ENCODE measurements around the gene AMPD2. TPM values are rescaled to one million over a fixed set of nuclear protein-coding genes. Genes with fewer than 3 reads are reported as not detected.
A peak's percentile ranks its signal among the peaks of the same experiment; 100 is the strongest.
"Not testable (repeated sequence)": the region's sequence is repeated elsewhere in the genome, so short reads cannot be mapped to it uniquely, and the experiment has no call there.

AMPD2 gene
- total RNA-seq, 1 experiment from 2014 or later: 47.6 TPM

DNA sequence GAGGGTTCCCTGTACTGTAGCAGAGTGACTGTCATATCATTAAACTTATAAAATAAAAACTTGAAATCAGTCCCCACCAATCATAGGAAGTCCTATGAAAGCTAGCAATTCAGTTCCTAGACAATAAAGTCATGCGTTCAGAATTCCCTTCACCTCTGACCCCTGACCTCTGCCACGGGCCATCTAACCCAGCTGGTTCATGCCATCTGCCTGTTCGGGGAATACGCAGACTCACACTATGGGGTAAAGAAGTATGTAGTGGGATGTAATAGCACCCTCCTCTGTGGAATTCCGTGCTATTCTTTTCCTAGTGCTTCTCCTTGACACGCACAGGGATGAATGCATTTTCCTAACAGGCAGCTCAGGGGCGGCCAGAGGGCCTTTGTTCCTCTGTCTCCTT is 38.3 kb downstream of the AMPD2 start:
- no peak for DNase-seq (ENCODE audit: low read depth in 1 of 2, low spot score in 2 of 2)
- Histone ChIP-seq H3K9me3 (replicated peaks) (no peaks in the 10 kb centered on the region), H3K4me3 (no peak overlapping the region), H3K36me3 (peaks cover 6% of the 10 kb centered on the region; the same call in 1 of the 2 replicates), H3K27ac (no peak overlapping the region), H3K4me1 (replicated peaks) (peaks cover 16% of the 10 kb centered on the region), H3K27me3 (replicated peaks) (no peaks in the 10 kb centered on the region)

DNA sequence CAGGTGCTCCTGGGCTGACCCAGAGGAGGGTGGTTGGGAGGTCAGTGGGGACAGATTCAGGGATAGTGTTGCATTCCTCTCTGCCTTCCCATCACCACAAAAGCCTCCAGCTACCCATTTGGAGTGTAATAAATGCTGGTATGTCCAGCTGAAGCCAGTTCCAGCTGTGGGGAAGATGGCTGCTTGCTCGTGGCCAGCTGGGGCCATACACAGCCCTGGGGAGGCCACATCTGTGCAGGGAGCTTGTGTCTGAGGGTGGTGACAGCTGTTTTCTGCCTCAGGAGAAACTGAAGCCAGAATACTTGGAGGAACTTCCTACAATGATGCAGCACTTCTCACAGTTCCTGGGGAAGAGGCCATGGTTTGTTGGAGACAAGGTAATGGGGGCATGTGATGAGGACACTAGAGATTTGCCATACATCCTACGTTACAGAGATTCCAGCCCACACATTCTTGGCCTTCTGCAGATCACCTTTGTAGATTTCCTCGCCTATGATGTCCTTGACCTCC is 39.0 kb downstream of the AMPD2 start:
- H3K36me3 ChIP-seq: peaks cover 6% of the 10 kb centered on the region; the same call in 1 of the 2 replicates
- DNase-seq (ENCODE audit: low read depth in 1 of 2, low spot score in 2 of 2): no peak

DNA sequence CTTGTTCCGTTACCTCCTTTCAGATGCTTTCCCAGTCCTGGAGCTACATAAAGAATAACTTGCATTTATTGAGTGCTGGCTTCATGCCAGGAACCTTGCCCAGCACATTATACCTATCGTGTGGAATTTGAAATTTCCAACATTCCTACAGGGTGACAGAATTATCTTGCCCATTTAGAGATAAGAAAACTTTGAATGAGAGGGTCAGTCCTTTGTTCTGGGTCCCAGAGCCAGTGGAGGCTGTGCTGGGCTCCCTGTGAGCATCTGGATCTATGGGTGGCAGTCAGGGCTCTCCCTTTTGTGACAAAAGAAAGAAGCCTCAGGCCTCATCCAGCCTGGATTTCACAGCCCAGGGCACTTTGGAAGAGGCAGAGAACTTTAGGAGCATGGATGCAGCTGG is 39.5 kb downstream of the AMPD2 start:
- DNase-seq (ENCODE audit: low read depth in 1 of 2, low spot score in 2 of 2): no peak

More for the DNA sequence above, 39.0 kb downstream of the AMPD2 start:
- peaks cover 17% of the 10 kb centered on the region for H3K4me1 ChIP-seq (replicated peaks)
- H3K9me3 ChIP-seq (replicated peaks): no peaks in the 10 kb centered on the region
- H3K27ac ChIP-seq: no peak overlapping the region
- H3K4me3 ChIP-seq: no peak overlapping the region
- H3K27me3 ChIP-seq (replicated peaks): no peaks in the 10 kb centered on the region

DNA sequence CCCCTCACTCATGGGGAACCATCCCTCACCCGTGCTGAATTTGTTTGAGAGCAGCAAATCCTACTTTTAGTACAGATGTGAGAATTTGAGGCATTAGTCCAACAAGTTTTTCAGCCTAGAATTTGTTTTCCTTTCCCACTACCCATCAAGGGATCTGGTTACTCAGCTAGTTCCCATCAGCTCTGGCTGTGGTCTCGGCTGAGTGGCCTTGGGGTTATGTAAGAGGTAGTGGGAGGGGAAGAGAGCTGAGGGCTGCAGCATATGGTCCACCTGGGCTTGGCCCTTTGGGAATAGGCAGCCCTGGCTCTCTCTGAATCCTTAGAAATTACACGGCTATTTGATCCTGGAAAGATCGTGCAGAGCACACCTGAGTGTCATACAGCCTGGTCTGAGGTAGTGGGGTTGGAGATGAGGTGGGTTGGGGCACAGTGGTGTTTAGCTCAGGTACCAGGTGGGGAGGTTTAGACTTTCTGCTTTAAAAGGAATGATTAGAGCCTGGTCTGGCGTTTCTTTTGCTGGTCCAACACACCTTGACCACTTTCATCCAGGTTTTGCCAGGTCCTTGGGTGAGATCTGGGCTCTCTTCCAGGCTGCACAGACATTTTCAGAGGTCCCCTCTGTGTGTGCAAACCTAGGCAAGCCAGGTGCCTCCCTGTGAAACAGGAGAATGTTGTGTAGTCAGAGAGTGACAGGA is 40.5 kb downstream of the AMPD2 start:
- no peaks in the 10 kb centered on the region for H3K9me3 ChIP-seq (replicated peaks)
- H3K27me3 ChIP-seq (replicated peaks): no peaks in the 10 kb centered on the region
- no peak overlapping the region for H3K27ac ChIP-seq
- no peak overlapping the region for H3K4me3 ChIP-seq
- DNase-seq (ENCODE audit: low read depth in 1 of 2, low spot score in 2 of 2): no peak
- H3K36me3 ChIP-seq: peaks cover 6% of the 10 kb centered on the region; the same call in 1 of the 2 replicates
- peaks cover 17% of the 10 kb centered on the region for H3K4me1 ChIP-seq (replicated peaks)

More for the DNA sequence above, 39.5 kb downstream of the AMPD2 start:
- peaks cover 21% of the 10 kb centered on the region for H3K4me1 ChIP-seq (replicated peaks)
- H3K36me3 ChIP-seq: peaks cover 6% of the 10 kb centered on the region; the same call in 1 of the 2 replicates
- H3K4me3 ChIP-seq: no peak overlapping the region
- no peaks in the 10 kb centered on the region for H3K9me3 ChIP-seq (replicated peaks)
- H3K27ac ChIP-seq: no peak overlapping the region
- no peaks in the 10 kb centered on the region for H3K27me3 ChIP-seq (replicated peaks)

DNA sequence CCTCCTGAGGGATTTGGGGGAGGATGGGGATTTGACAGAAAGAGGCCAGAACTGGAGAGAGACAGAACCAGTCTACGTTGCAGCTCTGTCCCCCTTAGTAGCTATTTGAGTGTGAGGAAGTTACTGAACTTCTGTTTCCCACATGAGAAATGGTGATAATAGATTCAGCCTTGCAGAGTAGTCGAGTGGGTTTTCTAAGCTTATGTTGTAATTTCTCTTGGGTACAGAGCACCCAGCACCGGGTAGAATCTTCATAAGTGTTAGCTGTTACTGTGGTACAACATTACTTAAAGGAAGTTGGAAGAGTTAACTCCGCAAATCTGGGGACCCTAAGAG is 41.0 kb downstream of the AMPD2 start:
- H3K27me3 ChIP-seq (replicated peaks); H3K36me3 ChIP-seq; DNase-seq (ENCODE audit: low read depth in 1 of 2, low spot score in 2 of 2); H3K4me3 ChIP-seq; H3K27ac ChIP-seq; H3K9me3 ChIP-seq (replicated peaks): not testable (repeated sequence)
- peaks cover 12% of the 10 kb centered on the region for H3K4me1 ChIP-seq (replicated peaks)

DNA sequence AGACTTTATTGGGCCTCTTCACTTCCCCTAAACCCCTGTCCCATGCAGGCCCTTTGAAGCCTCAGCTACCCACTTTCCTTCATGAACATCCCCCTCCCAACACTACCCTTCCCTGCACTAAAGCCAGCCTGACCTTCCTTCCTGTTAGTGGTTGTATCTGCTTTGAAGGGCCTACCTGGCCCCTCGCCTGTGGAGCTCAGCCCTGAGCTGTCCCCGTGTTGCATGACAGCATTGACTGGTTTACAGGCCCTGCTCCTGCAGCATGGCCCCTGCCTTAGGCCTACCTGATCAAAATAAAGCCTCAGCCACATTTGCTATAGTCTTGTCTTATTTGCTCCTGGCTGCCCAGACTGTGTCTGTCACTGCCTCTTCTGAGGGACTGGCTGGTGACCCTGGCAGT is 41.8 kb downstream of the AMPD2 start:
- Histone ChIP-seq H3K4me1 (replicated peaks) (peaks cover 8% of the 10 kb centered on the region), H3K4me3 (no peak overlapping the region), H3K27me3 (replicated peaks) (no peaks in the 10 kb centered on the region), H3K36me3 (peaks cover 6% of the 10 kb centered on the region; the same call in 1 of the 2 replicates), H3K9me3 (replicated peaks) (no peaks in the 10 kb centered on the region), H3K27ac (no peak overlapping the region)
- DNase-seq (ENCODE audit: low read depth in 1 of 2, low spot score in 2 of 2): no peak

DNA sequence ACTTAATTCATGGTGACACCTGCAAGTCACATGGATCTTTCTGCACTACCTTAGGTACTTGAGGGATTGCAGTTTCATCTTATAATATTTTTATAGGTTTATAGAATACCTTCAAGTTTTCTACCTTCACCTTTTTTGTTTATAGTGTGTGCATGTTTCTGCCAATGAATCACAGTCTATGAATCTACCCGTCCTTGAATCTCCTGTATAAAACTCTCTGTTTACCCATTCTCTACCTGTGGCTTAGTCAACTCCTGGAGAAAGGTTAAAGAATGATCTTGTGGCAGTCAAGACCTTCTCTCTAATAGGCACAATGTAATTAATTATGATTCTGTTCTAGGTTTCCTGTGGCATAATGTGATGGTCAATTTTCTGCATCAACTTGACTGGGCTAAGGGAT is 45.0 kb downstream of the AMPD2 start:
- no peaks in the 10 kb centered on the region for H3K9me3 ChIP-seq (replicated peaks)
- DNase-seq (ENCODE audit: low read depth in 1 of 2, low spot score in 2 of 2): no peak

DNA sequence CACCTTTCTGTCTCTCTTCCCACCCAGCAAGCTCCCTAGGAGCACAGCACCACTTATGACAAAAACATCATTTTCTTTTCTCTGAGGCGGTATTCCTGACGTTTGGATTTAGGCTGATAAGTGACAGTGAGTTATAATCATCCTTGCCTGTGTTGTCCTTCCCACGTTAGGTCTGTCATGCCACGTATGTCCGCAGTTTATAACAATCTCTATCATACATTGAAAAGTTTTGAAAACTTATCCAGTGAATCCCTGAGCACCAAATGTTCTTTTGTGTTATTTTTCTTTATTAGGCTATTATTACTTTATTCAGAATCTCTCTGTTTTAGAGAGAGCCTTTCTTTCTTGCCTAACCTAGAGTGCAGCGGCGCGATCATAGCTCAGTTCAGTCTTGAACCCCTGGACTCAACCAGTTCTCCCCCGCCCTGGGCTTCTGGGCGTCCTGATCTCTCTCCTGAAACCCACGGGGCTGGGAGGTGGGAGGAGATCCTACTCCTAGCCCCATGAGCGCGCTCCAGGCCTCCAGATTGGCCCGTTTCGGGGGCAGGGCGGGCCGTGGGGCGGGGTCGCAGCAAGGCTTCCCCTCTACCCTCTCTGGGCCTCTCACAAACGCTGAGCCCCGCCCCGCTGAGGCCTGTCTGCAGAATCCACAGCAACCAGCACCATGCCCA is 48.0 kb downstream of the AMPD2 start, which contains the start of gene GSTM2:
Gene GSTM2 (plus strand): TSS at position 606 of the 671 bp plus-strand sequence. CDS start 59 bp downstream, at position 665.
- no peaks in the 10 kb centered on the region for H3K27me3 ChIP-seq (replicated peaks)
- peak; percentile 68 to 90 for DNase-seq (ENCODE audit: low read depth in 1 of 2, low spot score in 2 of 2)
- H3K4me3 ChIP-seq: peak within 1 kb of the TSS; percentile 32
- no peak within 1 kb of the TSS for H3K27ac ChIP-seq
- H3K4me1 ChIP-seq (replicated peaks): peaks cover 14% of the 10 kb centered on the region
- no peaks in the 10 kb centered on the region for H3K9me3 ChIP-seq (replicated peaks)
- no peaks in the 10 kb centered on the region for H3K36me3 ChIP-seq

More for the DNA sequence above, 45.0 kb downstream of the AMPD2 start:
- no peak overlapping the region for H3K27ac ChIP-seq
- peaks cover 14% of the 10 kb centered on the region for H3K4me1 ChIP-seq (replicated peaks)
- no peak overlapping the region for H3K4me3 ChIP-seq
- no peaks in the 10 kb centered on the region for H3K27me3 ChIP-seq (replicated peaks)
- 0 out of 2 replicates have a peak, but pooled peaks cover 6% of the 10 kb centered on the region for H3K36me3 ChIP-seq

DNA sequence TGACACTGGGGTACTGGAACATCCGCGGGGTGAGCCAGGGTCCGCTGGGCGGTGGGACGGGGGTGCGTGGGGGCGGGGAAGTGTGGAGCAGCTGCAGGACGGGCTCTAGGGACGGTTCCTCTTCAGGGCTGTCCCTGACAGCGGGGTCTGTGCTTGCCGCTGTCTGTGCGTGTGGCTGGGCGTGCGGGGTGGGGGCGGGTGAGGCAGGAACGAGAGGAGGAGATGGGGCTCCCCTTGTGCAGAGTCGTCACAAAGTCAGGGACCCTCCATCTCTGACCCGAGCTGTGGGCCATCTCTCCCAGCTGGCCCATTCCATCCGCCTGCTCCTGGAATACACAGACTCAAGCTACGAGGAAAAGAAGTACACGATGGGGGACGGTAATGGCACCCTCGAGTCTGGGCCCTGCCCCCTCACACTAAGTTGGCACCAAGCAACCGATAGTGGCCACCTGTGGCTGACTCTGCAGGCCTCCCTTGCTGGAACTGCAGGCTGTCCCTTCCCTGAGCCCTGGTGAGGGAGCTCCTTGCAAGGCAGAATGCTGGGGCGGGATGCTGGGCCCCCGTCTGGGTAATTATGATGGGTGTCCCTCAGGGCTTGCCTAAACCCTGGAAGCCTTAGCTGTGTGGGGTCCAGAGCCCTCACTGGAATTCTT is 48.6 kb downstream of the AMPD2 start:
- no peaks in the 10 kb centered on the region for H3K9me3 ChIP-seq (replicated peaks)
- DNase-seq (ENCODE audit: low read depth in 1 of 2, low spot score in 2 of 2): peak in 1 of 2 experiments; percentile 41
- no peaks in the 10 kb centered on the region for H3K27me3 ChIP-seq (replicated peaks)
- no peak overlapping the region for H3K27ac ChIP-seq
- peaks cover 14% of the 10 kb centered on the region for H3K4me1 ChIP-seq (replicated peaks)
- peak overlapping the region; percentile 32 for H3K4me3 ChIP-seq
- no peaks in the 10 kb centered on the region for H3K36me3 ChIP-seq

DNA sequence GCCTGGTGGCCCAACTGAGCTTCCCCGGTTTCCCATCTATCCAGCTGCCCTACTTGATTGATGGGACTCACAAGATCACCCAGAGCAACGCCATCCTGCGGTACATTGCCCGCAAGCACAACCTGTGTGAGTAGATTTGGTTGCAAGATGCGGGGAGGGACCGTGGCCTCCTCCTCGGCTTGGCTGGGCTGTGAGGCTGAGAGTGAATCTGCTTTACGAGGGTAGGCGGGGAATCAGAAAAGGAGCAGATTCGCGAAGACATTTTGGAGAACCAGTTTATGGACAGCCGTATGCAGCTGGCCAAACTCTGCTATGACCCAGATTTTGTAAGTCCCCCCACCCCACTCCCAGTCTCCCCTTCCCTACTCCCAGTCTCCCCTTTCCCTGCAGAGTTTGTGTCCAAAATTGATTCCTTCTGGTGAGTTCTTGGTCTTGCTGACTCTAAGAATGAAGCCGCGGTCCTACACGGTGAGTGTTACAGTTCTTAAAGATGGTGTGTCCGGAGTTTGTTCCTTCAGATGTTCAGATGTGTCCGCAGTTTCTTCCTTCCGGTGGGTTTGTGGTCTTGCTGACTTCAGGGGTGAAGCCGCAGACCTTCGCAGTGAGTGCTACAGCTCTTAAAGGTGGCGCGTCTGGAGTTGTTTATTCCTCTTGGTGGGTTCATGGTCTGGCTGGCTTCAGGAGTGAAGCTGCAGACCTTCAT is 49.8 kb downstream of the AMPD2 start:
- peaks cover 9% of the 10 kb centered on the region for H3K4me1 ChIP-seq (replicated peaks)
- no peak overlapping the region for H3K4me3 ChIP-seq
- no peaks in the 10 kb centered on the region for H3K27me3 ChIP-seq (replicated peaks)
- DNase-seq (ENCODE audit: low read depth in 1 of 2, low spot score in 2 of 2): peak in 1 of 2 experiments; percentile 32
- no peak overlapping the region for H3K27ac ChIP-seq
- no peaks in the 10 kb centered on the region for H3K9me3 ChIP-seq (replicated peaks)
- H3K36me3 ChIP-seq: no peaks in the 10 kb centered on the region

DNA sequence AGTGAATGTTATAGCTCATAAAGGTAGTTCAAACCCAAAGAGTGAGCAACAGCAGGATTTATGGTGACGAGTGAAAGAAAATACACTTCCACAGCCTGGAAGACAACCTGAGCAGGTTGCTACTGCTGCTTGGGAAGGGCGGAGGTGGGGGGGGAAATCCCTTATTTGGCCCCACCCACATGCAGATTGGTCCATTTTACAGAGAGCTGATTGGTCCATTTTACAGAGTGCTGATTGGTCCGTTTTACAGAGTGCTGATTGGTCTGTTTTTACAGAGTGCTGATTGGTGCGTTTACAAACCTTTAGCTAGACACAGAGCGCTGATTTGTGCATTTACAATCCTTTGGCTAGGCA is 50.3 kb downstream of the AMPD2 start:
- H3K4me1 ChIP-seq (replicated peaks); H3K36me3 ChIP-seq; H3K27ac ChIP-seq; H3K4me3 ChIP-seq; DNase-seq (ENCODE audit: low read depth in 1 of 2, low spot score in 2 of 2); H3K9me3 ChIP-seq (replicated peaks); H3K27me3 ChIP-seq (replicated peaks): not testable (repeated sequence)

DNA sequence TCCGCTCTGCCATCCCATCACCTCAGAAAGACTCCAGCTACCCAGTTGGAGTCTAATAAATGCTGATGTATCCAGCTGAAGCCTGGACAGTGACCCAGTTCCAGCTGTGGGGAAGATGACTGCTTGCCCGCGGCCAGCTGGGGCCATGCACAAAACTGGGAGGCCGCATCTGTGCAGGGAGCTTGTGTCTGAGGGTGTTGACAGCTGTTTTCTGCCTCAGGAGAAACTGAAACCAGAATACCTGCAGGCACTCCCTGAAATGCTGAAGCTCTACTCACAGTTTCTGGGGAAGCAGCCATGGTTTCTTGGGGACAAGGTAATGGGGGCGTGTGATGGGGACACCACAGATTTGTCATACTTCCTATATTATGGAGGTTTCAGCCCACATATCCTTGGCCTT is 51.4 kb downstream of the AMPD2 start:
- H3K27me3 ChIP-seq (replicated peaks): no peaks in the 10 kb centered on the region
- H3K4me3 ChIP-seq: no peak overlapping the region
- H3K36me3 ChIP-seq: no peaks in the 10 kb centered on the region
- DNase-seq (ENCODE audit: low read depth in 1 of 2, low spot score in 2 of 2): no peak
- H3K4me1 ChIP-seq (replicated peaks): peaks cover 9% of the 10 kb centered on the region
- no peaks in the 10 kb centered on the region for H3K9me3 ChIP-seq (replicated peaks)
- H3K27ac ChIP-seq: no peak overlapping the region

DNA sequence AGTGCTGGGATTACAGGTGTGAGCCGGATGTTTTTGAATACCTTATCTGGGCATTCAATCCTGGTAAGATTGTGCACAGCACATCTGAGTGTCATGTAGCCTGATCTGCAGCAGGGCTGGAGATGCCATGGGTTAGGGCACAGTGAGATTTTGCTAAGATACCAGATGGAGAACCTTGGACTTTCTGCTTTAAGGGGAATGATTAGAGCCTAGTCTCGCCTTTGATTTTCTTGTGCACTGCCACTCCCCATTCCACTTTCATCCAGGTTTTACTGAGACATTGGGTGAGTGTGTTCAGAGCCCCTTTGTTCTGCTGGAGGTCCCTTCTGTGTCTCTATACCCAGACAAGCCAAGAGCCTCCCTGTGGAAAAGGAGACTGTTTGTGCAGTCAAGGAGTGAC is 54.2 kb downstream of the AMPD2 start:
- not testable (repeated sequence) for H3K27ac ChIP-seq; H3K36me3 ChIP-seq; H3K9me3 ChIP-seq (replicated peaks); DNase-seq (ENCODE audit: low read depth in 1 of 2, low spot score in 2 of 2); H3K4me1 ChIP-seq (replicated peaks); H3K4me3 ChIP-seq; H3K27me3 ChIP-seq (replicated peaks)
